Posterior cingulate gyrus (tissue), 11 donors: ENCODE measurements around the gene FMNL1.
A peak's percentile ranks its signal among the peaks of the same experiment; 100 is the strongest.

Experiments
- DNase-seq, 10 donors: peaks; one replicate each; pipeline versions ENCODE4 v3.0.0 to v3.0.0-alpha.2; 2020 to 2021; ENCODE audit warnings: mixed read lengths in 3 of 10
- intact Hi-C: fragments of 100-400 bp; cut with DNase I; formaldehyde crosslinking; loops from one replicate; pipeline ENCODE4 v1.15.1; 2023

FMNL1 gene

GRCh38 chr17:45274033-45274432 lies 52.3 kb downstream of the FMNL1 start:
- DNase-seq = peak in 2 of 10 donors; percentile 21 to 60
- intact Hi-C loops = no loop called here

DNA sequence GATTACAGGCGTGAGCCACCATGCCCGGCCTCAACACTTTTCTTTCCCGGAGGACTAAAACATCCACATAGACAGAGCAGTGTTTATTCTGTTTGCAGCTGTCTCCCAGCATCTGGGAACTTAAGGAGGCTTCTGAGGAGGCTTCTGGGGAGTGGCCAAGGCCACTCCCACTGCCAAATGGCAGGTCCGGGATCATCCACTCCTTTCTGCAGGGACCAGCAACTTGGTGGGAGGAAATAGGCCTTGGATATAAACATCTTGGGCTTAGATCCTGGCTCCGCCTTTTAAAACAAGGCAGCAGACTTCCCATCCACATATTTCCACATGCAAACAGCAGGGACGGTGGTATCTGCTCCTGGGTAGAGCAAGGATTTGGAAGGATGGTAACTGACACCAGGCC lies 54.3 kb downstream of the FMNL1 start:
- DNase-seq = peak in 1 of 10 donors; percentile 10
- intact Hi-C loops = no loop called here

- intact Hi-C loops = loop anchor here (1.0 kb wide), 2 partner anchors 40 to 108 kb away; partner anchors contain the start of gene MAP3K14
- peak; percentile 74 to 98 (median 90) for DNase-seq
These were observed 55.6 kb downstream of the FMNL1 start for GRCh38 chr17:45277216-45277849.

- peak in 1 of 10 donors; percentile 50 for DNase-seq
- intact Hi-C loops = loop anchor here (1.0 kb wide), 2 partner anchors 39 to 107 kb away; partner anchors contain the start of gene MAP3K14
These were observed 56.3 kb downstream of the FMNL1 start for GRCh38 chr17:45277992-45278391.

- no peak for DNase-seq
- intact Hi-C loops = no loop called here
These were observed 58.2 kb downstream of the FMNL1 start for GRCh38 chr17:45279898-45280297.

DNA sequence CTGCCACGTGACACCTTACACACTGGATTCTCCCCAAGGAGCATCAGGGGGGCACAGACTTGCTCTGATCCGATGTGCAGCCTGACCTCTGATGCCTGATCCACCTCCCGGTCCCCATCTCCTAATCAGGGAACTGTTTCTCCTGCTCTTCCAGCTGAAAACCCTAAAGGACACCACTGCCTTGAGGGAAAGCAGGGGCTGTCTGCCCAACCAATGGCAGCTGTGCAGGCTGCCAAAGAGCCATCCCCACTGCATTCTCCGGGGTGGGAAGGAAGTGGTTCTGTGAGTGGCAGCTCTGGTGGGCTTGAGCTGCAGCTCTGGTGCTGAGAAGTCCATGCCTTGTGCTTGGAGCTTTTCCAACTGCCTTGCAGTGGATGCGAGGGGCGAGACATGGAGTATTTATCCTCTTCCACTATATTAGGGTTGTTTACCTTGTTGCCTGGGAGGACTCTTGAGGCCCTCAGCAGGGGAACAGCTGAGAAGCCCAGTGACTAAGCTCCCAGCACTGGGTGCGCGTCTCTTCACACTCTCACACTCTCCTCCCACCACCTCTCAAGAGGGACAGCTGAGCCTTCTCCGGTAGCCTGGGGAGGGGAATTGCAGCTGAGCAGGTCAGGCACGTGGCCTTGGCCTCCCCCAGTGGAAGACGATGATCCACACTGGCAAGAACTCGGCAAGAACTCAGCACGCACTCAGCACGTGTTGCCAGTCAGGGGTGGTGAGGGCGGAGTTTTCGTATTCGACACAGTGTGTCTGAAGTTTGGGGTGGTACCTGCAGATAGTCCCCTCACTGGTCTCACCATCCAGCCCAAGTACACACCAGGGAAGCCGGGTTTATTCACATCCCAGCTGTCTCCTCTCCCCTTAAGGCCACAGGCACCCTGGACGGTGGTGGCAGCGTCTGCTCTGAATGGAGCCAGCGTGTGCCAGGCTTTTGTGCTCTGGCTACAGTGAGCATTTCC lies 61.3 kb downstream of the FMNL1 start:
- intact Hi-C loops = no loop called here
- peak in 7 of 10 donors; percentile 44 to 93 (median 68) for DNase-seq

GRCh38 chr17:45283711-45284110 lies 62.0 kb downstream of the FMNL1 start:
- DNase-seq = peak in 2 of 10 donors; percentile 32 to 77
- intact Hi-C loops = no loop called here

DNA sequence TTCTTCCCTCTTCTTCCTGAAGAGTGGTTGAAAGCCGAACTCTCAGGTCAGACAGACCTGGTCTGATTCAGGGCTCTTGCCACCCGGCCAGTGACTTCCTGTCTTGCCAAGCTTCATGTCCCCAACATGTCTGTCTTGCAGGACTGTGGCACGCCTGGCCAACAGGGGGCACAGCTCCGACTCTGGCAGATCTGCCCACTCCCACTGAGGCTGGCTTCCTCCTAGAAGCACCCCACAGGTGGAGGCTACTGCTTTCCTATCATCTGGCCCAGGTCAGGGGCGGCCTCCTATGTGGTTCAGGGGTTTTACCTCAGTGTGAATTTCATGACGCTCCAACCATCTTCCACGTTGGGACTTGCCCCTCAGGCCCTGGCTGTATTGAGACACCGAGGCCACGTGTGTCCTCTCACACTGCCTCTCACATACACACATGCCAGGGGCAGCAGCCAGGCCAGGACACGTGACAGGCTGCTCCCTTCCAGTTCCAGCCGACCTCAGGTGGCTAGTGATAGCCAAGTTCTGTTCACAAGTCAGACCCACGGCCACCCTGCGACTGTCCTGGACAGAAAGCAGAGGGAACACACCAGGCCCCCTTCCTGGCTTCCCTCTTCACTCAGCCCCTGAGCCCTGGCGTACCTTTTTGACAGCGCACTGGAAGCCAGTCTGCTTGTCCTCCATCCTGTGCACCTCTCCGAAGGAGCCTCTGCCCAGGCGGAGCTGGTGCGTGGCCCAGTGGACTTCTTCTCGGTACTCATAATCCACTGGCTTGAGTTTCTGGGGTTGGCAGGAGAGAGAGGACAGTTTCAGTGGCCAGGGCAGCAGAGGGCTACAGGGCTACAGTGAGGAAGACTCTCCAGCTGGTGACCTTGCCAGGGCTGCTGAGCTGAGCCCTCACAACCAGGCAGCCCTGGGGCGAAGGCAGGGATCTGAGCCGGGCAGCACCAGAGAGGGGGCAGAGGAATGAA lies 62.8 kb downstream of the FMNL1 start:
- peak in 2 of 10 donors; percentile 70 to 71 for DNase-seq

DNA sequence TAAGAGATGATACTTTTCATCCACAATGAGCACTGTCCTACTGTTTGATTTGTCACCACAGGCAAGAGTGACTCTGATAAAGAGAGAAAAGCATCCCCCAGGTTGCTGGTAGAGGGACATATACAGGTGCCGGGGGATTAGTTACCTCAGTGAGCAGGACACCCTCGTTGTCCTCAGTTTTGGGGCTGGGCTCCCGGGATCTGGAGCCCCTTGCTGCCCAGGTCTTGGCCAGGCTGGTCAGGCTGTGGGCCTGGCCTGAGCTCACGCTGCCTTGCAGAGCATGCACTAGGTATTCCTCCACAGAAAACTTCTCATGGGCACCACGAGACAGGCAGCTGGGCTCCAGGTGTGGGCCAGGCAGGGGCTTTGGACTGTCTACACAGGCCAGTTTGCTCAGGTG lies 64.6 kb downstream of the FMNL1 start:
- intact Hi-C loops = no loop called here
- peak in 1 of 10 donors; percentile 63 for DNase-seq

More for the DNA sequence above, 62.8 kb downstream of the FMNL1 start:
- intact Hi-C loops = no loop called here

- intact Hi-C loops = no loop called here
- DNase-seq = peak in 1 of 10 donors; percentile 80
These were observed 66.1 kb downstream of the FMNL1 start for GRCh38 chr17:45287526-45288500.

DNA sequence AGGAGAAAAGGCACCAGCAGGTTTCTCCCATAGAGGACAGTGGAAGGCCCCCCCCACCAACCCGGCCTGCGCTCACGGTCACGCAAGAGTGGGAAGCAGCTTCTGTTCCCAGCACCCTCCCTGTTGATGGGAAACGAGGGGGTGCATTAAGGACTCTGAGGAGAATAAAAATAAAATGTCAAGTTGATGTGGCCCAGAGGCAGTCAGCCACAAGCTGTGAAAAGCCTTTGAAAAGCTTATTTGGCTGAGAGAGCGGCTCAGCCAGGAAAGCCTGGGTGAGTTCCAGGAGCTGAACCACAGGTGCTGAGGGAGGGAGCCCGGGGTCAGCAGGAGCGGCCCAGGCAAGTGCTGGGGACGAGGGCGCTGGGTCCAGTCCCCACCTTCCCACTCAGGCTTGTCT lies 67.1 kb downstream of the FMNL1 start:
- DNase-seq = peak in 4 of 10 donors; percentile 32 to 87 (median 58)
- intact Hi-C loops = no loop called here

DNA sequence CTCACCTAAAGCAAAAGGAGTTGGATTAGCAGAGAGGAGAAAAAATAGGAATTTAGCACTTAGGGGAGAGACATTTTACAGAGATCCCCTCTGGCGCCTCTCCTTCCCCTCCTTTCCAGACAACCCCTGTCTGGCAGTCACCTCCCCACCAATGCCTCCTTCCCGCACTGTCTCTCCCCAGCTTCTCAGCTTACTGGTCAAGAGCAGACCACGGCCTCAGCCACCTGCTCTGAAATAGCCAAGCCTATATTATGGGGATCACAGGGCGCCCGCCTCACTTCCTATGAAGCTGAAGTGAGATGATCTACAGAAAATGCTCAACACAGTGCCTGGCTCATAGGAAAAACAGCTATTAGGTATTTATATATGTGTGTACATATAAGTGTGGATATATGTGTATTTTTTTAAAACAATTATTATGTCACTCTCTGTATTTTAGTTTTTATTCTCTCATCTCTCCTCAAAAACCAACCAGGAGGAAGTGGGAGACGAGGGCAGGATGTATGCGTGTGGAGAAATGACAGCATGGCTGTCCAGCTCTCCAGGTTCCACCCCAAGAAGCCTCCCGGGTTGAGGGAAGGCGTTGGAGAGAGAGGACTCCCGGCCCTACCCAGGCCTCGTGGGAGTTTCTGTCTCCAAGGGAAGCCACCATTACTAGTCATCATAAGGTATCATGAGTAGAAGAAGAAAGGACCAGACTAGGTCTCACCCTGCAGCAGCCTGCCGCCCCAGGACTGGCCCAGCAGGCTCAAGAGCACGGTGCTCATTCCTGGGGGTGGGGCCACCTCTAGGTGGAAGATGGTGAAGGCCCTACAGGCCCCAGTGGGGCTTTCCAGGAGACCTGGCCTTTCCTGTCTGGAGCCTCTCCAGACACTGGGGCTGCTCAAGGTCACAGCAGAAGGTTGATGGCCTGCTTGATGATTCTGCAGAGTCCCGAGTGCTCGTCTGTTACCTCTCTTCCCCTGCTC lies 67.9 kb downstream of the FMNL1 start:
- intact Hi-C loops = no loop called here
- DNase-seq = peak in 2 of 10 donors; percentile 59 to 71

- intact Hi-C loops = no loop called here
- peak in 2 of 10 donors; percentile 51 to 54 for DNase-seq
These were observed 68.6 kb downstream of the FMNL1 start for GRCh38 chr17:45290269-45290765.

- peak in 3 of 10 donors; percentile 57 to 90 (median 69) for DNase-seq
- intact Hi-C loops = no loop called here
These were observed 69.6 kb downstream of the FMNL1 start for GRCh38 chr17:45291171-45291805.

DNA sequence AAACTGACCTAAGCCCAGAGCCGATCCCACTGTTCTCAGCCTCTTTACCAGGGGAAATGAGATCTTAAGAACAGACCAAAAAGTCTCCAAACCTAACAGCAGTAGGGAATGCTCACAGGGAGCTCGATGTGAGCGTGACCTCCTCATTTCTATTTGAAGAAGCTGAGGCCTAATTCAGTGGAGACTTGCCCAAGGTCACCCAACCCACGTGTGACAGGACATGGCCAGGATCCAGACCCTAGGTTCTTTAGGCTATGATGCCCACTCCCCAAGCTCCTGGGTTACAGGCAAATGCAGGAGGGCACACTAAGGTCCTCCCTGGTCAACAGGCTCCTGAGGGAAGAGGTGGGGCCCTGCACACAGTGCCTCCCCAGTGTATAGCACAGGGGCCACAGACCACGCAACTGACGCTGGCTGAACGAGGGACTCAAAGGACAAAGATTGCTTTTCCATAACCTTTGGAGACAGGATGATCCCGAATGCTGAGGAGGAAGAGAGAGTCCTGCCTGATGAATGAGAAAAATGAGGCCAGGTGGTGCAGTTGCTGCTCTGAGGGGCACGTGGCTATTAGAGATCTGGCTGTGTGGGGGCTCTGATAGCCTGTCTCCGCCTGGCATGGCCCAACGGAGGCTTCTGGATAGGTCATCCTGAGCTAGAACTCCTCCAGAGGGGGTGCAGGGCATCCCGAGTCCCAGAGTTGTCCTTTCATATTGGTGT lies 71.2 kb downstream of the FMNL1 start:
- intact Hi-C loops = no loop called here
- peak in 2 of 10 donors; percentile 3 to 34 for DNase-seq
